Activated CD8-positive, alpha-beta memory T cell treated with anti-CD3 and anti-CD28 coated beads, Interleukin-2, amount 50 U/mL, for 1 hour (primary cell): ENCODE data around the gene RPS6KA4.

Experiments used
- DNase-seq: peaks from one replicate; pipeline ENCODE4 v3.0.0-alpha.2; 2020; ENCODE audit errors: extremely low read depth

Gene RPS6KA4

GRCh38 chr11:64419818-64420485, 61.0 kb downstream of the RPS6KA4 start:
- no peak for DNase-seq
